NCI-H446 treated with DMSO at 0.1 percent for 48 hours (cell line): Measurements from ENCODE around the gene OR10A2.
"Not testable (repeated sequence)": the region's sequence is repeated elsewhere in the genome, so short reads cannot be mapped to it uniquely, and the experiment has no call there.

ENCODE experiments used
- DNase-seq: peaks from one replicate; lab custom pipeline; 2025; lab: John Stamatoyannopoulos, UW

The OR10A2 gene

GRCh38 chr11:6862961-6863360 is at the start of gene OR10A2:
TSS of gene OR10A2 (plus strand) at chr11:6863057. CDS start at chr11:6869755, 6,698 bp downstream.
- DNase-seq = no peak

GRCh38 chr11:6813656-6814055 is 49.2 kb upstream of the OR10A2 start:
- DNase-seq = no peak

- no peak for DNase-seq
Measured at GRCh38 chr11:6817694-6818093, 45.2 kb upstream of the OR10A2 start.

GRCh38 chr11:6818967-6819366 is 43.9 kb upstream of the OR10A2 start:
- no peak for DNase-seq

- DNase-seq = no peak
Measured at GRCh38 chr11:6824136-6824823, 38.6 kb upstream of the OR10A2 start.

- no peak for DNase-seq
Measured at GRCh38 chr11:6825231-6825744, 37.6 kb upstream of the OR10A2 start.

GRCh38 chr11:6828103-6828502 is 34.8 kb upstream of the OR10A2 start:
- no peak for DNase-seq

- no peak for DNase-seq
Measured at GRCh38 chr11:6833356-6833755, 29.5 kb upstream of the OR10A2 start.

GRCh38 chr11:6834021-6834420 is 28.8 kb upstream of the OR10A2 start:
- no peak for DNase-seq

- DNase-seq = no peak
Measured at GRCh38 chr11:6841694-6842093, 21.2 kb upstream of the OR10A2 start.

- DNase-seq = no peak
Measured at GRCh38 chr11:6843670-6844069, 19.2 kb upstream of the OR10A2 start.

GRCh38 chr11:6844356-6844755 is 18.5 kb upstream of the OR10A2 start:
- no peak for DNase-seq

GRCh38 chr11:6845383-6845782 is 17.5 kb upstream of the OR10A2 start, which contains the start of gene OR10A5:
TSS of gene OR10A5 (plus strand) at chr11:6845683. CDS start at chr11:6845683, 0 bp downstream.
- DNase-seq = no peak

- no peak for DNase-seq
Measured at GRCh38 chr11:6850526-6850925, 12.3 kb upstream of the OR10A2 start.

- DNase-seq = not testable (repeated sequence)
Measured at GRCh38 chr11:6854801-6855200, 8.1 kb upstream of the OR10A2 start.

- no peak for DNase-seq
Measured at GRCh38 chr11:6855971-6856541, 6.8 kb upstream of the OR10A2 start.

- DNase-seq = no peak
Measured at GRCh38 chr11:6856871-6857270, 6.0 kb upstream of the OR10A2 start.

- DNase-seq = no peak
Measured at GRCh38 chr11:6864438-6864837, 1.6 kb downstream of the OR10A2 start.

- DNase-seq = no peak
Measured at GRCh38 chr11:6871278-6871677, 8.4 kb downstream of the OR10A2 start.

- DNase-seq = no peak
Measured at GRCh38 chr11:6875761-6876160, 12.9 kb downstream of the OR10A2 start.

GRCh38 chr11:6876325-6876724 is 13.5 kb downstream of the OR10A2 start, which contains the start of gene OR10A4:
TSS of gene OR10A4 (plus strand) at chr11:6876625. CDS start at chr11:6876648, 23 bp downstream.
- DNase-seq = no peak

GRCh38 chr11:6876914-6877313 is 14.1 kb downstream of the OR10A2 start:
- no peak for DNase-seq

GRCh38 chr11:6882751-6883150 is 19.9 kb downstream of the OR10A2 start:
- DNase-seq = no peak
